22Rv1 (cell line): Measurements from ENCODE around the gene CDC42EP4.

Experiments
- CTCF ChIP-seq: fragments of 450-650 bp; IDR thresholded peaks from 2 replicates; pipeline ENCODE4 v1.5.1; 2017; ENCODE audit warnings: mild to moderate bottlenecking
- ZFX ChIP-seq: fragments of 450-650 bp; IDR thresholded peaks from 2 replicates; pipeline ENCODE4 v1.6.1; 2017; ENCODE audit warnings: antibody characterized with exemption, borderline replicate concordance

- TF ChIP-seq CTCF (no peak), ZFX (no peak)
Measured at GRCh38 chr17:73318427-73318813, 6.6 kb upstream of the CDC42EP4 start.
